Inflammatory macrophage treated with lipopolysaccharide for 4 hours (primary cell): ENCODE results near the gene KLK7.
A peak's percentile ranks its signal among the peaks of the same experiment; 100 is the strongest.
"Not testable (repeated sequence)": the region's sequence is repeated elsewhere in the genome, so short reads cannot be mapped to it uniquely, and the experiment has no call there.

ENCODE experiments used
- DNase-seq: peaks from one replicate; pipeline ENCODE4 v3.0.0-alpha.2; 2020

Gene KLK7

GRCh38 chr19:51010066-51010795 is 26.5 kb upstream of the KLK7 start:
- DNase-seq: no peak

GRCh38 chr19:51009061-51009891 is 25.6 kb upstream of the KLK7 start:
- DNase-seq: no peak

- DNase-seq: no peak
Measured at GRCh38 chr19:51007488-51007887, 23.8 kb upstream of the KLK7 start.

DNA sequence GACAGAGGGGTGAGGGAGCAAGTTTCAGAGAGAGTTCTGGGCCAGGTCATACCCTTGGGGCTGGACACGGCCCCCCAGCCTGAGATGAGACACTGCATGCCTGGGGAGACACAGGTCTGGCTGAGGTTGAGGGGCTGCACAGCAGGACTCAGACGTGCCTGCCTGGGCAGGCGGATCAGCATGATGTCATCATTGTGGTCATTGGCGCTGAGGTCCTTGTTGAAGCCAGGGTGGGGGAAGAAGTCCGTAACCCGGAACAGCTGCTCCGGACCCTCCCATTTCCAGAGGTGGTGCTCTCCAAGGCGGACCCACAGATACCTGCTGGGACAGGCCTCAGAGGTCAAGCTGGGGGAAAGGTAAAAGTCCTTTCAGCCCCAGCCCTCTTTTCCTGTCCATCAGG is 22.7 kb upstream of the KLK7 start:
- no peak for DNase-seq

GRCh38 chr19:51005248-51005647 is 21.5 kb upstream of the KLK7 start:
- DNase-seq: no peak

- no peak for DNase-seq
Measured at GRCh38 chr19:51003316-51003715, 19.6 kb upstream of the KLK7 start.

GRCh38 chr19:51002542-51003311 is 19.0 kb upstream of the KLK7 start:
- DNase-seq: peak; percentile 40

DNA sequence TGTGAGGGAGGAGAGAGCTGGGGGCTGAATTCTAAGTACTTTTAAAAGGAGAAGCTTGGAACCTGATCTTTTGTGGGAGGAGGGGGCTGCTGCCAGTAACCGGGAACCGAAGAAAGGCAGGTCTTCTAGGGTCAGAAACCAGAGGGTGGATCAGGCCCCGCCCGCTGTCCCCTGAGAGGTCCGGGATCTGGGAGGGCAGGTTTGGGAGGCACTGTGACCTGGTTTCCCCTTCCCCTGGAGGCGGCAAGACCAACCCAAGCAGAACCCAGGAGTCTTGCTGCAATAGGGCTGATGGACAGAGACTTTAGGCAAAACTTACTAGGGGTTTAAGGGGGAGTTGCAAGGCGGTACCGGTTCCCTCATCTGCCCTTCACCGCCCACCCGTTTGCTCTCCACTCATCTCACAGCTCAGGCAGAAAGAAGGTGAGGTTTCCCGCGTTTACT is 18.4 kb upstream of the KLK7 start:
- DNase-seq: no peak

GRCh38 chr19:51001515-51001914 is 17.8 kb upstream of the KLK7 start, which contains the start of gene KLK8:
Gene KLK8 (minus strand): TSS chr19:51001604. CDS start chr19:51001167, 437 bp downstream.
- no peak for DNase-seq

DNA sequence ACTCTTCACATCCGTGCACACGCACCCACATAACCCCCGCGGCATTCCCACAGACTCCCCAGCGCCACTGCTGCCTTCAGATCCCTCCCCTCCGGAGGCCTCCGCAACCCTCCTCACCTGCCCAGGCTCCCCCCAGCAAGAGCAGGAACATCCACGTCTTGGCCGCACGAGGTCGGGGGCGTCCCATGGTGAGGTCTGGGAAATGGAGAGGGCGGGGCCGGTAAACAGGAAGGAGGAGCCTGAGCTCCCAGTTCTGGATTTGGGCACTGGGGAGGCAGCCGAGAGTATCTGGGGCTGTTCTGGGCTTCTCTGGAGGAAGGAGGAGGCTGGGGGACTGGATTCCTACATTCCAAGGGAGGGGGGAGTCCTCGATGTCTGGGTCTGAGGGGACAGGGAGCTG is 17.3 kb upstream of the KLK7 start:
- no peak for DNase-seq

DNA sequence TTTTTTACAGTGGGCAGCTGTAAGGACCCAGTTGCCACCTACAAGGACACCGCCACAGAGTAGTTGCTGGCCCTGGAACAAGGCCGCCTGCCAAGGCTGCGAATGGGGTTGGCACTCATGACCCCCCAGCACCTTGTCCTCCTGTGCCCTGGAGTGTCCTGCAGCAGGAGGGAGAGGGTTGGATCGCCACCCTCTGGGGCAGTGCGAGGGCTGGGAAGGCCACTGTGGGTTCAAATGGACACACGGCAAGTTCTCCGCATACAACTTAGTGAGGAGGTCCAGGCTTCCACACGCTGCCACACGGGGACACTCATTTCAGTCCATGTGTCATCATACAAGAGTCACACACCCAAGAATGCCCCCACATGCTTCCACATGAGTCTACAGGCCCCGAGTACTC is 16.7 kb upstream of the KLK7 start:
- DNase-seq: no peak

DNA sequence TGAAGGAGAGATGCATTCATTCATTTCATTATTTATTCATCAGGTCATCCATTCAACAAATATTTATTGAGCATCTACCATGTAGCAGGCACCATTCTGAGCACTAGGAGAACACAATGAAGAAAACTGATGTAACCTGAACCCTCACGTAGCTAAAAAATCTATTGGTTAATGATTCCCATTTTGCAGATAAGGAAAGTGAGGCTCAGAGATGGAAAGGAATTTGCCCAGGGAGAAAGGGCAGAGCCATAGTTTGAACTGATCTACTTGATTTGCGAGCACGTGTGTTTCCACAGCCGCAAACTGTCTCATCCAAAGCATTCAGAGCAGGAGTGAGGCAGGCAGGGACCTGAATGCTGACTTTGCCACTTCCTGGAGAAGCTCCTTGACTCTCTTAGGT is 15.0 kb upstream of the KLK7 start:
- DNase-seq: no peak

DNA sequence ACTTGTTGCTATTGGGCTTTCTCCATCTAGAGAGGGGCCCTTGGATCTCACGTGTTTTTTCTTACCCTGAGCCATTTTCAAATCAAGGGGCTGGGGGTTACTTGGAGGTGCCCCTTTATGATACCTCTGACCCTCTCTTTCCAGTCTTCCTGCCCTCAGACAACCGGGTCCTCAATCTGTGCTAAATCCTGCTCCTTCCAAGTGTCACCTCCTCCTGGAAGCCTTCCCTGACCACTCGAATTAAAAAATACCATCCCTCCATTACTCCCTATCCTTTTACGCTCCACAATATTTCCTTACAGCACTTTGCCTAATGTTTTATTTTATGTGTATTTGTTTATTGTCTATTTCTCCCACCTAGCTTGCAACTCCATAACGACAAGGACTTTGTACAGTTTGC is 14.3 kb upstream of the KLK7 start:
- no peak for DNase-seq

- DNase-seq: no peak
Measured at GRCh38 chr19:50994129-50994528, 10.4 kb upstream of the KLK7 start.

DNA sequence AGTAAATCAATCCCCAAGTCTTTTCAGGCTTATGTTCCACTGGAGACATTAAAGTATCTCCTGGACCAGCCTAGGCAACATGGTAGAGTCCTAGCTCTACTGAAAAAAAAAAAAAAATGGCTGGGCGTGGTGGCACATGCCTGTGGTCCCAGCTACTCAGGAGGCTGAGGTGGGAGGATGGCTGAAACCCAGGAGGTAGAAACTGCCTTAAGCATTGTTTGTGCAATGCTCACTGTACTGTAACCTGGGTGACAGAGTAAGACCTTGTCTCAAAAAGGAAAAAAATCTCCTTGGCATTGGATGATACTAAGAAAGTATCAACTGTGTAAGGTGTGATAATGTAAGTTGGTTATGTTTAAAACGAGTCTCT is 8.9 kb upstream of the KLK7 start:
- no peak for DNase-seq

GRCh38 chr19:50984416-50984815 is 699 bp upstream of the KLK7 start:
- DNase-seq: not testable (repeated sequence)

GRCh38 chr19:50982186-50982585 is 1.5 kb downstream of the KLK7 start:
- no peak for DNase-seq

DNA sequence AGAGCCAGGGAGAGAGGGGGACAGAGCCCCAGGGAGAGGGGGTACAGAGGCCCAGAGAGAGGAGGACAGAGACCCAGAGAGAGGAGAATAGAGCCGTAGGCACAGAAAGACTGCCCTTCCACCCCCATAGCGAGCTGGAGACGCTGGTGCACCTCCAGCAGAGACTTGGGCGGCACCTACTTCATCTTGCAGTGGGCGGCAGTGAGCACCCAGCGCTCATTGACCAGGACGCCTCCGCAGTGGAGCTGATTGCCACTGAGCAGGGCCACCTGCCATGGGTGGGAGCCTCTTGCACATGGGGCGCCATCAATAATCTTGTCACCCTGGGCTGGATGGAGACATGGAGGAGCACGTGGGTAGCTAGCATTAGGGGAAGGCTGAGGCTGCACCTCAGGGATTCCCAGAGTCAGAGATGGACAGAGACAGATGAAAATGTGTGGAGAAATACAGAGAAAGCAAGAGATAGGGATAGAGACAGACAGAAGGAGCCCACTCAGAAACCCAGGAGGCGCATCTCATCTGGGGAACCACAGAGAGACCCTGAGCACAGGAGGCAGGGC is 2.0 kb downstream of the KLK7 start:
- no peak for DNase-seq

DNA sequence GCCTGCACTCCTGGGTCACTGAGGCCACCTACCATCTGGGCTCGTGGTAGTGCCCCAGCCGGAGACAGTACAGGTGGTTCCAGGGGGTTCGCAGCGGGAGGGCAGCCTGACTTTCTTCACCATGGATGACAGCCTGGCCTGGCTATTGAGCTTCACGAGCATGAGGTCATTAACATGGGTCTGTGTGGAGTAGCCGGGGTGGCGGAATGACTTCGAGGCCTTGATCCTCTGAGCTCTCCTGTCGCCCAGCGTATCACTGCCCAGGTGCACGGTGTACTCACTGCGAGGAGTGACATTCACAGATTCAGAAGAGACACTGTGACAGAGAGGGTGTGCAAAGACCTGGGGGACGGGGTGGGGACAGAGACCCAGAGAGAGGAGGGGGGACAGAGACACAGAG is 3.5 kb downstream of the KLK7 start:
- no peak for DNase-seq

DNA sequence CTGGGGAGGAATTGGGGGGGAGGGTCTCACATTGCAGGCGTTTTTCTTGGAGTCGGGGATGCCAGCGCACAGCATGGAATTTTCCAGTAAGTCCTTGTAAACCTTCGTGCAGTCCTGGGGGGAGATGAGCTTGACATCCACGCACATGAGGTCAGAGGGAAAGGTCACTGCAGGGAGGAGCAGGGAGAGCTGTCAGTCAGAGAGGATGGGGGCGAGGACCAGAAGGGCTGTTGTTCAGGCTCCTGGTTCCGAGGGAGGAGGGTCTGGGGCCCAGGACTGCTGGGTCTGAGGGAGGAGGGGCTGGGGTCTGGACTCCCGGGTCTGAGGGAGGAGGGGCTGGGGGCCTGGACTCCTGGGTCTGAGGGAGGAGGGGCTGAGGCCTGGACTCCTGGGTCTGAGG is 4.0 kb downstream of the KLK7 start:
- DNase-seq: no peak

DNA sequence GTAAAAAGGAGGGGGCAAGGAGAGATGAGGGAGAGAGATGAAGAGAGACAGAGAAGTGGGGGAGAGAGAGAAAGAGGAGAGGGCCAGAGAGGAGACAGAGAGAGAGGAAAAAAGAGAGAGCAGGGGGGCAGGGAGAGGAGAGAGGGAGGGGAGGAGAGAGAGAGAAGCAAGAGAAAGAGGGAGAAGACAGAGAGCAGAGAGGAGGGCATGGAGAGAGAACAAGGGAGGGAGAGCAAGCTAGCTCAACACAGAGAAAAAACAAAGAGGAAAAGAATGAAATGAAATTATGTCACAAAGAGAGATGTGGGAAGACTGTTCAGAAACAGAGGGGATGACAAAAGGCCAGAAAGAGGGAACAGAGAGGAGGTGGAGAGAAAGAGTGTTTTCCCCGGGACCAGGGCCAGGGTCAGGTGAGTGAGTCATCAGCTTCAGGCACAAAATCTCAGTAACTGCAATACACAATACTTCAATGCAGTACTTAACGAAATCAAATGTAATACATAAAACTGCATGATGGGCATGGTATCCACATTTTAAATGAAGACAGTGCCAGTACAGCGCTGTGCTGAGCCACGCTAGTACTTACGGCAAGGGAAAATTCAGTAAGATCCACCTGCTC is 4.8 kb downstream of the KLK7 start:
- DNase-seq: no peak

DNA sequence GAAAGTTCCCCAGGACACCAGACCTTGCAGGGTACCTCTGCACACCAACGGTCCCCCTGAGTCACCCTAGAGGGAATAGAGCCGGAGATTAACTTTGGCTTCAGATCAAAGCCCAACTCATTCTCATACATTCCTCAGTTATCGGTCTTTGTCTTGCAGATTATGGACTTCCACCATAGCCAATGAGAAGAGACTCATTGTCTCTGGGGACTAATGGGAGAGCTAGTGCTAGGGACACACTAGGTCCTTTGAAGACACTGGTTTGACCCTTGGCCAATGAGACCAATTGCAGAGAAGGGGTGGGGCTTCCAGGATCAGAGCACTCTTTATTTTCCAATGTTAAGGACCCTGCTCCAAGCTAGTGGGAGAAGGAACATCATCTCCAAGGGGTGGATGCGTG is 6.1 kb downstream of the KLK7 start:
- no peak for DNase-seq

GRCh38 chr19:50975766-50976165 is 8.0 kb downstream of the KLK7 start:
- DNase-seq: no peak
